Measurements from ENCODE around the gene PCDHGC5.

DNA sequence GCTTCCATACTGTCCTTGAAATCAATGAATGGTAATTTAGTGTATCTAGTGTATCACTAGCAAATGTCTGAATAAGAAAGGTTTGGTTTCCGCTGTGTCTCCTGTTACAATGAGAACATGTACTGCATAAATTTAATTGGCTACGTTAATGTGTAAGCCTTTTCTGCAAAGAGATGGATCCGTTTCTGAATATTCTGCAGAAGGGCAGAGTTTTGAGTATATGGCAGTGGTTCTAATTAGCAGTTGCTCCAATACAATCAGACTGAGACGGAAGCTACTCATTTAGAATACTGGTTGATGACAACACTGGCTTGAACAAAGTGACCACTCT lies 4.6 kb upstream of the PCDHGC5 start:
- TF ChIP-seq, protein P1, sequence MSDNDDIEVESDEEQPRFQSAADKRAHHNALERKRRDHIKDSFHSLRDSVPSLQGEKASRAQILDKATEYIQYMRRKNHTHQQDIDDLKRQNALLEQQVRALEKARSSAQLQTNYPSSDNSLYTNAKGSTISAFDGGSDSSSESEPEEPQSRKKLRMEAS (IDR thresholded peaks at IDR 0.05): no peak
- TF ChIP-seq CEBPB (IDR thresholded peaks at IDR 0.05) (no peak), TAF1 (IDR thresholded peaks at IDR 0.05; ENCODE audit: low read depth) (no peak)
- TF ChIP-seq, protein P2, sequence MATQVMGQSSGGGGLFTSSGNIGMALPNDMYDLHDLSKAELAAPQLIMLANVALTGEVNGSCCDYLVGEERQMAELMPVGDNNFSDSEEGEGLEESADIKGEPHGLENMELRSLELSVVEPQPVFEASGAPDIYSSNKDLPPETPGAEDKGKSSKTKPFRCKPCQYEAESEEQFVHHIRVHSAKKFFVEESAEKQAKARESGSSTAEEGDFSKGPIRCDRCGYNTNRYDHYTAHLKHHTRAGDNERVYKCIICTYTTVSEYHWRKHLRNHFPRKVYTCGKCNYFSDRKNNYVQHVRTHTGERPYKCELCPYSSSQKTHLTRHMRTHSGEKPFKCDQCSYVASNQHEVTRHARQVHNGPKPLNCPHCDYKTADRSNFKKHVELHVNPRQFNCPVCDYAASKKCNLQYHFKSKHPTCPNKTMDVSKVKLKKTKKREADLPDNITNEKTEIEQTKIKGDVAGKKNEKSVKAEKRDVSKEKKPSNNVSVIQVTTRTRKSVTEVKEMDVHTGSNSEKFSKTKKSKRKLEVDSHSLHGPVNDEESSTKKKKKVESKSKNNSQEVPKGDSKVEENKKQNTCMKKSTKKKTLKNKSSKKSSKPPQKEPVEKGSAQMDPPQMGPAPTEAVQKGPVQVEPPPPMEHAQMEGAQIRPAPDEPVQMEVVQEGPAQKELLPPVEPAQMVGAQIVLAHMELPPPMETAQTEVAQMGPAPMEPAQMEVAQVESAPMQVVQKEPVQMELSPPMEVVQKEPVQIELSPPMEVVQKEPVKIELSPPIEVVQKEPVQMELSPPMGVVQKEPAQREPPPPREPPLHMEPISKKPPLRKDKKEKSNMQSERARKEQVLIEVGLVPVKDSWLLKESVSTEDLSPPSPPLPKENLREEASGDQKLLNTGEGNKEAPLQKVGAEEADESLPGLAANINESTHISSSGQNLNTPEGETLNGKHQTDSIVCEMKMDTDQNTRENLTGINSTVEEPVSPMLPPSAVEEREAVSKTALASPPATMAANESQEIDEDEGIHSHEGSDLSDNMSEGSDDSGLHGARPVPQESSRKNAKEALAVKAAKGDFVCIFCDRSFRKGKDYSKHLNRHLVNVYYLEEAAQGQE (IDR thresholded peaks at IDR 0.05; ENCODE audit: low read depth): no peak
